H9 (cell line): ENCODE measurements around the gene MYO7B. TPM values are rescaled to one million over a fixed set of nuclear protein-coding genes. Genes with fewer than 3 reads are reported as not detected.
A peak's percentile ranks its signal among the peaks of the same experiment; 100 is the strongest.

ENCODE experiments used
- DNase-seq: peaks from one replicate; pipeline ENCODE4 v3.0.0-alpha.2; 2017
- H2AFZ ChIP-seq: one replicate; pipeline ENCODE4 v1.6.1; 2013; ENCODE audit warnings: mild to moderate bottlenecking, low read length, control low read depth, moderate library complexity
- H2AK5ac ChIP-seq: 2 replicates; pipeline ENCODE4 v1.6.1; 2013; ENCODE audit warnings: low read length, control low read depth, mixed read lengths; ENCODE audit not compliant: insufficient read length
- H2BK120ac ChIP-seq: one replicate; pipeline ENCODE4 v1.6.1; 2013; ENCODE audit warnings: low read depth, mild to moderate bottlenecking, low read length, control low read depth, inconsistent platforms; ENCODE audit not compliant: poor library complexity, severe bottlenecking
- H2BK12ac ChIP-seq: 2 replicates; pipeline ENCODE4 v1.6.1; 2013; ENCODE audit warnings: low read length, control low read depth, mixed read lengths, low read depth; ENCODE audit not compliant: insufficient read length
- H2BK15ac ChIP-seq: 2 replicates; pipeline ENCODE4 v1.6.1; 2013; ENCODE audit warnings: low read depth, low read length, control low read depth
- H2BK20ac ChIP-seq: one replicate; pipeline ENCODE4 v1.6.1; 2013; ENCODE audit warnings: low read depth, mild to moderate bottlenecking, low read length, control low read depth, inconsistent platforms; ENCODE audit not compliant: poor library complexity, severe bottlenecking
- H2BK5ac ChIP-seq: 2 replicates; pipeline ENCODE4 v1.6.1; 2013; ENCODE audit warnings: low read length, control low read depth, mixed read lengths; ENCODE audit not compliant: insufficient read length
- H3K14ac ChIP-seq: 2 replicates; pipeline ENCODE4 v1.6.1; 2013; ENCODE audit warnings: low read length, control low read depth; ENCODE audit not compliant: insufficient read depth
- H3K18ac ChIP-seq: 2 replicates; pipeline ENCODE4 v1.6.1; 2013; ENCODE audit warnings: low read depth, mild to moderate bottlenecking, mixed read lengths, low read length, control low read depth; ENCODE audit not compliant: insufficient read length
- H3K23ac ChIP-seq: 2 replicates; pipeline ENCODE4 v1.6.1; 2013; ENCODE audit warnings: low read length, control low read depth, mixed read lengths, low read depth; ENCODE audit not compliant: insufficient read length
- H3K23me2 ChIP-seq: 2 replicates; pipeline ENCODE4 v1.6.1; 2013; ENCODE audit warnings: low read depth, mild to moderate bottlenecking, mixed read lengths, low read length, control low read depth; ENCODE audit not compliant: insufficient read length, poor library complexity, severe bottlenecking
- H3K27ac ChIP-seq: 2 replicates; pipeline ENCODE4 v1.5.1; 2013; ENCODE audit warnings: low read length, control low read depth, mixed read lengths, low read depth; ENCODE audit not compliant: insufficient read length
- H3K27me3 ChIP-seq: 2 replicates; pipeline ENCODE4 v1.6.1; 2013; ENCODE audit warnings: low read length, control low read depth, inconsistent platforms; ENCODE audit not compliant: insufficient read depth
- H3K4ac ChIP-seq: 2 replicates; pipeline ENCODE4 v1.6.1; 2013; ENCODE audit warnings: low read depth, mild to moderate bottlenecking, control low read depth, inconsistent platforms, low read length, moderate library complexity
- H3K4me1 ChIP-seq: 2 replicates; pipeline ENCODE4 v1.6.1; 2013; ENCODE audit warnings: low read length, control low read depth, inconsistent platforms; ENCODE audit not compliant: insufficient read depth
- H3K4me2 ChIP-seq: 2 replicates; pipeline ENCODE4 v1.6.1; 2013; ENCODE audit warnings: low read length, control low read depth, mixed read lengths; ENCODE audit not compliant: insufficient read length, insufficient read depth
- H3K56ac ChIP-seq: 2 replicates; pipeline ENCODE4 v1.6.1; 2013; ENCODE audit warnings: low read depth, mild to moderate bottlenecking, mixed read lengths, low read length, control low read depth; ENCODE audit not compliant: insufficient read length
- H3K79me1 ChIP-seq: 2 replicates; pipeline ENCODE4 v1.6.1; 2013; ENCODE audit warnings: low read depth, mild to moderate bottlenecking, moderate library complexity, low read length, control low read depth, inconsistent platforms; ENCODE audit not compliant: insufficient read depth, poor library complexity, severe bottlenecking
- H3K79me2 ChIP-seq: 2 replicates; pipeline ENCODE4 v1.6.1; 2013; ENCODE audit warnings: low read length, control low read depth, inconsistent platforms; ENCODE audit not compliant: insufficient read depth
- H3K9ac ChIP-seq: 2 replicates; pipeline ENCODE4 v1.6.1; 2013; ENCODE audit warnings: low read length, control low read depth, mixed read lengths; ENCODE audit not compliant: insufficient read length; ENCODE audit errors: extremely low read depth
- H3K9me3 ChIP-seq: one replicate; pipeline ENCODE4 v1.6.1; 2013; ENCODE audit warnings: low read depth, low read length, inconsistent platforms; ENCODE audit not compliant: control insufficient read depth
- H3T11ph ChIP-seq: one replicate; pipeline ENCODE4 v1.6.1; 2013; ENCODE audit warnings: mild to moderate bottlenecking, low read length, control low read depth, inconsistent platforms
- H4K20me1 ChIP-seq: one replicate; pipeline ENCODE4 v1.6.1; 2013; ENCODE audit not compliant: control insufficient read depth, insufficient read length, insufficient read depth
- H4K5ac ChIP-seq: 2 replicates; pipeline ENCODE4 v1.6.1; 2013; ENCODE audit warnings: low read depth, mild to moderate bottlenecking, mixed read lengths, low read length, control low read depth; ENCODE audit not compliant: insufficient read length
- H4K8ac ChIP-seq: replicated peaks from 2 replicates; pipeline ENCODE4 v1.6.1; 2013; ENCODE audit warnings: low read length, control low read depth, mixed read lengths, low read depth; ENCODE audit not compliant: insufficient read length
- H4K91ac ChIP-seq: 2 replicates; pipeline ENCODE4 v1.6.1; 2013; ENCODE audit warnings: low read depth, mild to moderate bottlenecking, moderate library complexity, mixed read lengths, low read length, control low read depth; ENCODE audit not compliant: insufficient read length
- H3K27ac Mint-ChIP-seq, 3 experiments: 2 replicates in 2 of 3; 3 replicates in 1 of 3; pipeline ENCODE4 v1.8.0; 2020 to 2021; ENCODE audit warnings: mixed read lengths in 3 of 3, mild to moderate bottlenecking in 1 of 3, moderate library complexity in 1 of 3
- H3K27me3 Mint-ChIP-seq: 2 replicates; pipeline ENCODE4 v1.8.0; 2021; ENCODE audit warnings: low read depth, mild to moderate bottlenecking, moderate library complexity, mixed read lengths
- H3K36me3 Mint-ChIP-seq, 3 experiments: 2 replicates in 2 of 3; 3 replicates in 1 of 3; pipeline ENCODE4 v1.8.0; 2020 to 2021; ENCODE audit warnings: low read depth in 3 of 3, mixed read lengths in 3 of 3; ENCODE audit not compliant: insufficient read depth in 1 of 3
- H3K4me1 Mint-ChIP-seq, 2 experiments: 2 replicates each; pipeline ENCODE4 v1.8.0; 2020; ENCODE audit warnings: mixed read lengths in 2 of 2
- H3K4me3 Mint-ChIP-seq, 2 experiments: 2 replicates in 1 of 2; 3 replicates in 1 of 2; pipeline ENCODE4 v1.8.0; 2020 to 2021; ENCODE audit warnings: mild to moderate bottlenecking in 2 of 2, mixed read lengths in 2 of 2, moderate library complexity in 1 of 2
- H3K9me3 Mint-ChIP-seq, 2 experiments: 2 replicates in 1 of 2; 3 replicates in 1 of 2; pipeline ENCODE4 v1.8.0; 2020; ENCODE audit warnings: mild to moderate bottlenecking in 2 of 2, mixed read lengths in 2 of 2, moderate library complexity in 1 of 2
- CTCF ChIP-seq: fragments of 200-600 bp; sonication (generic); conservative IDR thresholded peaks from 3 replicates; pipeline ENCODE4 v1.8.0; 2021; ENCODE audit warnings: antibody characterized with exemption, mild to moderate bottlenecking
- WGBS: extraction: QIAGEN DNeasy Blood & Tissue Kit; methylation state at CpG from one replicate; pipeline ENCODE4 v1.1.7; 2013; ENCODE audit warnings: missing lambda C conversion rate, low lambda C conversion rate, mixed read lengths; ENCODE audit not compliant: insufficient read length; ENCODE audit errors: extremely low coverage; 5-methylcytosine and 5-hydroxymethylcytosine counted together
- total RNA-seq: library from RNA; stranded (reverse); gene quantifications from 2 replicates; pipeline ENCODE4 v1.2.1, GENCODE V29; 2021

MYO7B gene
- total RNA-seq, 1 experiment from 2014 or later: not detected

GRCh38 chr2:127663566-127664064 is 128.1 kb downstream of the MYO7B start:
- Histone ChIP-seq H2AFZ (no peak overlapping the region), H3K79me2 (0 out of 2 replicates have a peak, but pooled peaks cover 2% of the 10 kb centered on the region), H3K4me2 (no peak overlapping the region), H3K9ac (no peak overlapping the region), H2BK12ac (no peak overlapping the region), H3K18ac (no peak overlapping the region), H2AK5ac (no peak overlapping the region), H3K14ac (no peak overlapping the region), H2BK5ac (no peak overlapping the region), H3K4ac (no peak overlapping the region), H2BK20ac (no peak overlapping the region), H4K8ac (no peak overlapping the region), H3K27ac (no peak overlapping the region), H3K27me3 (peaks cover 14% of the 10 kb centered on the region; the same call in 1 of the 2 replicates), H3K23ac (no peak overlapping the region), H3K23me2 (peaks cover 4% of the 10 kb centered on the region), H3K4me1 (no peaks in the 10 kb centered on the region), H4K5ac (no peak overlapping the region), H4K20me1 (no peaks in the 10 kb centered on the region), H2BK120ac (no peak overlapping the region), H3K9me3 (no peaks in the 10 kb centered on the region), H2BK15ac (no peak overlapping the region), H3K79me1 (no peaks in the 10 kb centered on the region), H3T11ph (no peak overlapping the region), H3K56ac (no peak overlapping the region), H4K91ac (no peak overlapping the region)
- no peak for TF ChIP-seq CTCF
- Mint-ChIP-seq H3K36me3 (peaks cover 0 to 2% (median 0%) of the 10 kb centered on the region in 3 experiments; a peak in 3 of 7 replicates), H3K4me1 (peaks cover 3 to 4% of the 10 kb centered on the region in 2 experiments; a peak in 2 of 4 replicates), H3K4me3 (peak overlapping the region; percentile 19 to 44; a peak in 4 of 5 replicates), H3K9me3 (no peaks in the 10 kb centered on the region), H3K27ac (no peak overlapping the region), H3K27me3 (peaks cover 53% of the 10 kb centered on the region)
- WGBS: no CpG with 5 or more reads among the region's 6 CpGs
- no peak for DNase-seq
